ENCODE measurements around the gene CBFA2T3. TPM values are rescaled to one million over a fixed set of nuclear protein-coding genes. Genes with fewer than 3 reads are reported as not detected.
A peak's percentile ranks its signal among the peaks of the same experiment; 100 is the strongest.
"Not testable (repeated sequence)": the region's sequence is repeated elsewhere in the genome, so short reads cannot be mapped to it uniquely, and the experiment has no call there.

CBFA2T3 gene
- total RNA-seq, 1 donor from 2014 or later: 8.6 TPM

DNA sequence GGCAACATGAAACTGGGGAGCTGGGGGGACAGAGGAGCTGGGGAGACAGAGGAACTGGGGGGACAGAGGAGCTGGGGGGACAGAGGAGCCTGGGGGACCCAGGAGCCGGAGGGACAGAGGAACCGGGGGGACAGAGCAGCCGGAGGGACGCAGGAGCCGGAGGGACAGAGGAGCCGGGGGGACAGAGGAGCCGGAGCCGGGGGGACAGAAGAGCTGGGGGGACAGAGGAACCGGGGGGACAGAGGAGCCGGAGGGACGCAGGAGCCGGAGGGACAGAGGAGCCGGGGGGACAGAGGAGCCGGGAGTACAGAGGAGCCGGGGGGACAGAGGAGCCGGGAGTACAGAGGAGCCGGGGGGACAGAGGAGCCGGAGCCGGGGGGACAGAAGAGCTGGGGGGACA lies 25.1 kb upstream of the CBFA2T3 start:
- intact Hi-C loops (cut with DNase I); DNase-seq: not testable (repeated sequence)

DNA sequence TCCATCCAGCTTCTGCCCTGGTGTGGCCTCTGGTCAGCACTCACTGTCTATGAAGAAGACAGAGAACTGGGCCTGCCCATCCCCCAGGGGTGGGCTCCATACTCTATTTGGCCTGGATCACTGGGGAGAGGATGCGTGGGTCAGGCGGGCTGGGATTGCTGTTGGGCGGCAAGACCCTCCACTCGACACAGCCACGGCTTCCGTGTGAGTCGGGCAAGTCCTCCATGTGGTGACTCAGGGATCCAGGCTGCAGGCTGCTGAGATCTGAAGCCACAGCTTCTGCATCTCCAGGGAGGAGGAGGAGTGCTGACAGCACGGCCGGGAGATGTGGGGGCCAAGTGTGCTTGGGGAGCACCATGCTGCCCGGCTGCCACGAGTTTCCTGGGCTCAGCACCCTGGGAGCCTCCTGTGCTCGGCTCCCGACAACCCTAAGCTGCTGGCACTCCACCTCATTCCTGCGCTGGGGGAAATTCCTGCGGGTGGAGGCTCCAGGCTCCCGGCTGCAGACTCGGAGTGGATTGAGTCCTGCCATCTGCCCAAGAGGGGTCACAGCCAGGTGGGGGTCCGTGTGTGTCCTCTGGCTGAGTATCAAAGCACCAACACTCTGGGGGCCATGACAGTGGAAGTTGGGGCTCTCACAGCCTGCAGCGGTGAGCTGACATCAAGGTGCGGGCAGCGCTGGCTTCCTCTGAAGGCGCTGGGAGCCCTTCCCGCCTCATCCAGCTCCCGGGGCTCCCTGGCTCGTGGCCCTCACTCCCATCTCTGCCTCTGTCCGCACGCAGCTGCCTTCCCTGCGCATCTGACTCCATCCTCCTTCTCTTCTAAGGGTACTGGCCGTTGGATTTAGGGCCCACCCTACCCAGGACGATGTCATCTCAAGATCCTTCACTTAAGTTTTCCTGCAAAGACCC lies 24.4 kb upstream of the CBFA2T3 start:
- ATAC-seq (ENCODE audit: poor library complexity) (no peak), DNase-seq (no peak)
- intact Hi-C loops (cut with DNase I): no loop called here

More for the DNA sequence above, 25.1 kb upstream of the CBFA2T3 start:
- not testable (repeated sequence) for ATAC-seq (ENCODE audit: poor library complexity)

DNA sequence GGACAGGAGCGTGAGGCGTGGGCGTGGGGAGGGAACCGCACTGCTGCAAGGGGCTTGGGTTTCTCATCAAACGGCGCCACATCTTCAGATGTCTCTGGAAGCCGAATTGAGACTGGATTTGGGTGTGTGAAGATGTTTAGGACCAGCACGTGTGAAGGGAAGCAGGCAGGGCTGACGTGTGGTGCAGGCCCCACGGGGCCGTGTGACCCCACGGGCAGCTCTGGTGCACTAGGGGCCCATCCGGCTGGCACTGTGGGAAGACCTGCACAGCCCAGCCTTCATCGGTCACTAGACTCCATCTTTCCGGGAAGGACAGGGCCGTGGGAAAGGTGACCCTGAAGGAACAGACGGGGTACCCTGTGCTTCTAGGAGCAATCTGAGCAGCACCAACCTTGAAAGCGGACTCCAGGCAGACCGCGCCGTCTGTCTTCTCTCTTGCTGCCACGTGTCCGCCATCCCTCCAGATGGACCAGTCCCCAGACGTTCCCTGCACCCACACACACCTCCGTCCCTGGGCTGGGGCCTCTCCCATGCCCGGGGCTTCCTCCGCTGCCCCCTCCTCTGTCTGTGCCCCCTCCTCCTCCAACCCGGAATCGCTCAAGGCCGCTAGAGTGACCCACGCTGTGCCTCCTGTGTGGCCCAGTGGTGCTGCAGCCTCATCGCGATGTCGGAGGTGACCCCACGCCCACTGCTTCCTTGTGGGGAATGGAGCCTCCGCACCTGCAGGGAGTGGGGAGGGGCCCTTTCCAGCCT lies 23.4 kb upstream of the CBFA2T3 start:
- ATAC-seq (ENCODE audit: poor library complexity) (no peak), DNase-seq (no peak)
- intact Hi-C loops (cut with DNase I): no loop called here

- ATAC-seq (ENCODE audit: poor library complexity) (no peak), DNase-seq (no peak)
- intact Hi-C loops (cut with DNase I): no loop called here
Observed at GRCh38 chr16:88999457-89000206, 22.6 kb upstream of the CBFA2T3 start.

- intact Hi-C loops (cut with DNase I): no loop called here
- ATAC-seq (ENCODE audit: poor library complexity) (no peak), DNase-seq (no peak)
Observed at GRCh38 chr16:88995746-88996535, 18.9 kb upstream of the CBFA2T3 start.

- ATAC-seq (ENCODE audit: poor library complexity): no peak
- DNase-seq: no peak
- intact Hi-C loops (cut with DNase I): no loop called here
Observed at GRCh38 chr16:88995194-88995593, 18.2 kb upstream of the CBFA2T3 start.

DNA sequence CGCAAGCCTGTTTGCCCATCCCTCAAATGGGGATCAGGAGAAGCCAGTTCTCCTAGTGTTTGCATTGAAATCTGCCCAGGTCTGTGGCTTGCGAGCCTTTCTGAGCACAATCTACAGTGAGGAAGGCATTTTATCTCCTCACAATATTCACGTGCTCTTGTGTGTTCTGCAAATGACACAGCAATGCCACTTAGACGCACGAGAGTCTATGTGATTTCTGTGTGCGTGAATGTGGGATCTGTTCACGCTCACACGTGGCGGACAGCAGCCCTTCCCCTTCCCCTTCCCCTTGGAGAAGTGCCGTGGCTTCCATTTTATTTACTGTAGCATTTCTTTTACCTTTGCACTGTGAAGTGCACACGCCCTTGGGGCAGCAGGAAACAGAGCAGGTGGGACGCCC lies 17.7 kb upstream of the CBFA2T3 start:
- ATAC-seq (ENCODE audit: poor library complexity): no peak
- DNase-seq: no peak
- intact Hi-C loops (cut with DNase I): no loop called here

DNA sequence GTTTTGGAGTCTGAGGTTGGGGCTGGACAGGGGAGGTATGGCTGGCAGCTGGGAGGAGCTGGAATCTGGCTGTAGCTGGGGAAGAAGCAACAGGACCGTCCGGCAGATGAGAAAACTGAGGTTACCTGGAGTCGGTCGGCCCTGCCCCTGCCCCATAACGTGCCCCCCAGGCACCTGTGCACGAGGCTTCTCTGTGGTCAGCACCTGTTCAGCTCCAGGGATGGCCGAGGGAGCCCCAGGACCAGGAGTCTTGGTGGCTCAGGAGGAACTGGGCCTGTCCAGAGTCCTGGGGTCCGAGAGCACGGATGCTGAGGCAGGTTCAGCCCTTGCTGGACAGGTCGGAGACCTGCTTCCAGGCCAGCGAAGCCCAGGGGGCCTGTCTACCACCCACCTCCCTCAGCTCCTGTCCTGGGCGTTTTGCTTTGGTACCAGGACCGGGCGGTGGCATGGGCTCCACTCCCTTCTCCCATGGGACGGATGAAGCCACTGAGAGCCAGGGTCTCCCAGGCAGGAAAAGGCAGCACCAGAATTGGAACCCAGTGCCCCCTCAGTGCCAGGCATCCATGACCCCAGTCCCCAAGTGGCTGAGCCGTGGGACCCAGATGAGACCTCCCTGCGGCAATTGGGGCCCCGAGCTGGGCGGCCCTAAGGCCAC lies 17.1 kb upstream of the CBFA2T3 start:
- intact Hi-C loops (cut with DNase I): no loop called here
- DNase-seq (no peak), ATAC-seq (ENCODE audit: poor library complexity) (no peak)

GRCh38 chr16:88993166-88993761 lies 16.3 kb upstream of the CBFA2T3 start:
- DNase-seq (no peak), ATAC-seq (ENCODE audit: poor library complexity) (peak; percentile 25)
- intact Hi-C loops (cut with DNase I): no loop called here

DNA sequence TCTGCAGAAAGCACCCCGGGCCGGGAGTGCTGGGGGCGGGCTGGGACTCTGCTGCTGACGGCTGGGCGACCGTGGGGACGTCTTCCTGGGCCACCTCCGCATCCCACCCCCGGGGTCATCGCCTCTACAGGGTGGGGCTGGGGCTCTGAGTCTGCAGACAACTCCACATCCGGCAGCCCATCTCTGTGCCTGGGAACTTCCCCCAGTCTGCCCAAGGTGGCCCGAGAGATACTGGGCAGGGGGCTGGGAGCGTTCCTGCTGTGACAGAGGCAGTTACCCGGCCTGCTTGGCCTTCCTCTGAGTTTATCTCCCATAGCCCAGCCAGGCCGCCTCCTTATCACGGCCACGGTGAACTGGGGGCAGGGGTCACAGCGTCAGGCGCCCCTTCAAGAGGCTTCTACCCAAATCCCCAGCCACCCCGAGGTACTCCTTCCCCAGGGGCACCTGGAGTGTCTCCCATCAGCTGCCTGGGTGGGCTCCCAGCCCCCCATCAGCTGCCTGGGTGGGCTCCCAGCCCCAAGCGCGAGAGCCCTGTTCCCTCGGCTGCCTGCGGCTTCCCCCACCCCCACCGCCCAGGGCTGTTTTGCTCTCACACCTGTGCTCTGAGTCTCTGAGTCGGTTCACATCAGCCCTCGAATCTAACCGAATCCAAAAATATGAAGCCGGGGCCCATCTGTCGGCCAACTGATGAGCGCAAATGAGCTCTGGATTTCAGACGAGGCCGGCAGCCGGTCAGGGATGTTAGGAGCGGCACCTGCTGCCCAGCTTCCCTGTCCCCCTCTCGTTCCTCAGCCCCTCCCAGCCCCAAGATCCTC lies 15.6 kb upstream of the CBFA2T3 start:
- intact Hi-C loops (cut with DNase I): no loop called here
- ATAC-seq (ENCODE audit: poor library complexity): no peak
- no peak for DNase-seq

DNA sequence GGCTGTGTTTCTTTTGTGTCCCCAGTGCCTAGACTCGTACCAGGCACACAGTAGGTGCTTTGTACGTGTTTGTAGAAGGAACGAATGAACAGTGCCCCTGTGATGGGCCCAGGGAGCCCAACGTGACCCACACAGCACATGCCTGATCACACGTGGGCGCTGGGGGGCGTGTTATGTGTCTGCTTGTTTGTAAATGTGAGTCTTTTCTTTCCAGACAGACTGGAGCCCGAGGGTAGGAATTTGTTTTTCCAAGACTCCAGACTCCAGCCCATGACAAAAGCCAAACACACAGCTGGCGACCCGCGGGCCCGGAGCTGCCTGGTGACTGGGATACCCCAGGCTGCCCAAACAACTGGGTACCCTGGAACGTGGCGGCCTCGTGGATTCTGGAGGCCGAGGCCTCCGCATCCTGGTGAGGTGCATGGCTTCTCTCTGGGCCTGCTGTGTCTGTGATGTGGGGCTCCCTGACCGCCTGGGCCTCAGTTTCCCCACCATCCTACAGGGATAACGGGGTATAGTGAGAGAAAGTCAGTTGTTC lies 14.9 kb upstream of the CBFA2T3 start:
- no peak for DNase-seq
- intact Hi-C loops (cut with DNase I): no loop called here

DNA sequence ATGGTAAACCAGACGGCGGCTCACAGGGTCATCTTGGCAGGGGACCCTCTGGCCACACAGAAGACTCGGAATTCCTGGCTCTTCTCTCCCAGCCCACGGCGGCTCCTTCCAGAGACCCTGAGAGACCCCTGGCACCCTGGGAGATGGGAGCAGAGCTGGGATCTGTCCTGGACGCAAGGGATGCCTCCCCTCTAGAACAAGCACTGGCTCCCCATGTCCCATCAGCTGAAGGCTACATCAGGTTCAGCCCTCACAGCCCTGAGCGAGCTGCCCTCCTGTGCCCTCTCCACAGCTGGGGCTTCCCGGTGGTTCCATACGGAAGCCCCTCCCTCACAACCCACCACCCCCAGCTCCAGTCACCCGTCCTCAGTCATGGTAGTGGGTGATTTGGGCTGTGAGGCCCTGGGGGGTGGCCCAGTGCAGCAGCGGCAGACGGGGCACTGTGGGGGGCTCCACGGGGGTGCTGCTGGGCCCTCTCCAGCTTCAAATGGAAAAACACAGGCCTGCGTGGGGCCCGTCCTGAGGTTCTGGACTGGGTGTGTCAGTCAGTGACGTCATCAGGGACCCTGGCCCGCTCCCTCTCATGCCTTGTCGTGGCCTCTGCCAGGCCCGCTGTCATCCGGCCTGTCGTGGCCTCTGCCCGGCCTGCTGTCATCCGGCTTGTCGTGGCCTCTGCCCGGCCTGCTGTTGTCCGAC lies 13.0 kb upstream of the CBFA2T3 start:
- DNase-seq: no peak
- ATAC-seq (ENCODE audit: poor library complexity): no peak
- intact Hi-C loops (cut with DNase I): no loop called here

More for the DNA sequence above, 14.9 kb upstream of the CBFA2T3 start:
- ATAC-seq (ENCODE audit: poor library complexity): no peak

DNA sequence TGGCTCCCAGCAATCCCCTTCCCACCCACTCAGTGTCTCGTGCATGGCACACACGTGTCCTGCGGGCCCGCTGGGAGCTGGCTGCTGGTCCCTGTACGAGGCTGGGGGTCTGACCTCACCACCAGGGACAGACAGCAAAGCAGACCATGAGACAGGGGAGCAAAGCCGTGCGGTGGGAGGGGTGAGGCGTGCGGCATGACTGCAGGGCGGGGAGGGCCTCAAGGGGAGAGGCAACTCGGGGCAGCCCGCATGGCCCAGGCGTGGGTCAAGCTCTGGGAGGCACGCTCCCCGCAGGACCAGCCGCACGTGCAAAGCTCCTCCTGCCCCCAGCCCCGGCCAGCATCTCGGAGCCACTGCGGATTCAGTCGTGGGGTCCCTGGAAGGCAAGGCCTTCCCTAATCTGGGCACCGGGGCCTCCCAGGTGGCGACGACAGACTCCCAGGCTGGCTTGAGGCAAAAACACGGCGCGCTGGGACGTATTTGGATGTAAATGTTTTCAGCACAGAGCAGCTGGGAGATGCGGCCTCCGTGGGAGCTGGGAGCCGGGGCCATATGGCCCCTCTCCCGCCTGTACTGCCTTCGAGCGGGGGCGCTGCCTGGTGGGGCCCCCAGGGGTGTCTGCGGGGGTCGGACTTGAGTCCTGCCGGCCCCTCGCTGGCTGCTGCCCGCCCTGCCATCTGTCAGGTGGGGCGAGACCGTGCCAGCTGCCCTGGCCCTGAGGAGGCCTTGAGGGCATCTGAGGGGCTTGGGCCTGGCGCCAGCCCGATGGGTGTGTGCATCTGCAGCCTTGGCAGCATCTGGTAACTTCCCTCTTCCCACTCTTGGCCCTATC lies 12.2 kb upstream of the CBFA2T3 start:
- intact Hi-C loops (cut with DNase I): no loop called here
- no peak for DNase-seq
- ATAC-seq (ENCODE audit: poor library complexity): no peak

GRCh38 chr16:88985521-88985920 lies 8.5 kb upstream of the CBFA2T3 start:
- intact Hi-C loops (cut with DNase I): no loop called here
- ATAC-seq (ENCODE audit: poor library complexity) (no peak), DNase-seq (no peak)
